ENCODE results near the gene EXOC6B. TPM values are rescaled to one million over a fixed set of nuclear protein-coding genes. Genes with fewer than 3 reads are reported as not detected.

EXOC6B gene
- total RNA-seq, 1 experiment from 2014 or later, result 40.1 TPM

DNA sequence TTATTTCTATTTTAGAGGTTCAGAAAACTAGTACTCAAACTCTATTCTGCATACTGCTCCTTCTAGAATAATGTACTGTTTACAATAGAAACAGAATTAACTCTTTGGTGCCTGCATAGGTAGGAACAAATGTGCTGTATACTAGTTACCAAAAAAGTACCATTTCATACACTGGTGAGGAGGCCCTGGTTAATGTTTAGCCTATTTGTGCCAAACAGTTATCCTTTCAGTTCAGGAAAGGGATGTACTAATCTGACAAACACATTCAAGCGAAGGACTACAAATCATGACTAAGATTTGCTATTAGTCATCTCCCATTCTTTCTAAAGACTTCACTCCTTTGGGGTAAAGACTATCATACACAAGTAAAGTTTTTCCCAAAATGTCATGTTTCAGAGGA lies 47.4 kb downstream of the EXOC6B start:
- H2BK120ac ChIP-seq (ENCODE audit: low read depth, low read length, poor library complexity, severe bottlenecking), result no peak overlapping the region
- H3K27me3 ChIP-seq (ENCODE audit: insufficient read depth, low read length), result no peaks in the 10 kb centered on the region
- H3K4ac ChIP-seq (ENCODE audit: low read depth, low read length), result no peak overlapping the region
- H3K56ac ChIP-seq (ENCODE audit: insufficient read length, low read depth, low read length), result no peak overlapping the region
- no peak overlapping the region for H2BK12ac ChIP-seq (ENCODE audit: insufficient read length, low read depth, low read length)
- no peaks in the 10 kb centered on the region for H3K23me2 ChIP-seq (ENCODE audit: insufficient read length, low read depth, low read length, poor library complexity, severe bottlenecking)
- Mint-ChIP-seq H3K4me1 (peaks cover 20 to 22% of the 10 kb centered on the region in 2 experiments), H3K9me3 (peaks cover 2 to 3% of the 10 kb centered on the region in 2 experiments; a peak in 2 of 5 replicates), H3K36me3 (ENCODE audit: insufficient read depth in 1 of 3, low read depth in 3 of 3) (peaks cover 2 to 8% (median 5%) of the 10 kb centered on the region in 3 experiments; a peak in 4 of 7 replicates), H3K4me3 (no peak overlapping the region), H3K27me3 (ENCODE audit: low read depth) (no peaks in the 10 kb centered on the region), H3K27ac (no peak overlapping the region)
- no peak overlapping the region for H2AFZ ChIP-seq (ENCODE audit: low read length)
- H2BK5ac ChIP-seq (ENCODE audit: insufficient read length, low read length), result no peak overlapping the region
- no peak overlapping the region for H3K4me2 ChIP-seq (ENCODE audit: insufficient read depth, insufficient read length, low read length)
- no peak overlapping the region for H4K8ac ChIP-seq (replicated peaks; ENCODE audit: insufficient read length, low read depth, low read length)
- H3K9me3 ChIP-seq (ENCODE audit: control insufficient read depth, low read depth, low read length), result no peaks in the 10 kb centered on the region
- WGBS (ENCODE audit: extremely low coverage, insufficient read length, low lambda C conversion rate), result no CpG with 5 or more reads among the region's 1 CpG
- H3K23ac ChIP-seq (ENCODE audit: insufficient read length, low read depth, low read length), result no peak overlapping the region
- DNase-seq, result no peak
- no peak overlapping the region for H3K14ac ChIP-seq (ENCODE audit: insufficient read depth, low read length)
- H3K9ac ChIP-seq (ENCODE audit: extremely low read depth, insufficient read length, low read length), result no peak overlapping the region
- H3T11ph ChIP-seq (ENCODE audit: low read length), result no peak overlapping the region
- peaks cover 2% of the 10 kb centered on the region; the same call in 1 of the 2 replicates for H3K79me2 ChIP-seq (ENCODE audit: insufficient read depth, low read length)
- H4K20me1 ChIP-seq (ENCODE audit: control insufficient read depth, insufficient read depth, insufficient read length), result no peaks in the 10 kb centered on the region
- H2BK20ac ChIP-seq (ENCODE audit: low read depth, low read length, poor library complexity, severe bottlenecking), result no peak overlapping the region
- no peak overlapping the region for H3K18ac ChIP-seq (ENCODE audit: insufficient read length, low read depth, low read length)
- no peak overlapping the region for H2AK5ac ChIP-seq (ENCODE audit: insufficient read length, low read length)
- H3K27ac ChIP-seq (ENCODE audit: insufficient read length, low read depth, low read length), result no peak overlapping the region
- no peak overlapping the region for H4K91ac ChIP-seq (ENCODE audit: insufficient read length, low read depth, low read length)
- no peaks in the 10 kb centered on the region; the same call in 1 of the 2 replicates for H3K4me1 ChIP-seq (ENCODE audit: insufficient read depth, low read length)
- H2BK15ac ChIP-seq (ENCODE audit: low read depth, low read length), result no peak overlapping the region
- no peaks in the 10 kb centered on the region for H3K79me1 ChIP-seq (ENCODE audit: insufficient read depth, low read depth, low read length, poor library complexity, severe bottlenecking)
- TF ChIP-seq, protein P1, sequence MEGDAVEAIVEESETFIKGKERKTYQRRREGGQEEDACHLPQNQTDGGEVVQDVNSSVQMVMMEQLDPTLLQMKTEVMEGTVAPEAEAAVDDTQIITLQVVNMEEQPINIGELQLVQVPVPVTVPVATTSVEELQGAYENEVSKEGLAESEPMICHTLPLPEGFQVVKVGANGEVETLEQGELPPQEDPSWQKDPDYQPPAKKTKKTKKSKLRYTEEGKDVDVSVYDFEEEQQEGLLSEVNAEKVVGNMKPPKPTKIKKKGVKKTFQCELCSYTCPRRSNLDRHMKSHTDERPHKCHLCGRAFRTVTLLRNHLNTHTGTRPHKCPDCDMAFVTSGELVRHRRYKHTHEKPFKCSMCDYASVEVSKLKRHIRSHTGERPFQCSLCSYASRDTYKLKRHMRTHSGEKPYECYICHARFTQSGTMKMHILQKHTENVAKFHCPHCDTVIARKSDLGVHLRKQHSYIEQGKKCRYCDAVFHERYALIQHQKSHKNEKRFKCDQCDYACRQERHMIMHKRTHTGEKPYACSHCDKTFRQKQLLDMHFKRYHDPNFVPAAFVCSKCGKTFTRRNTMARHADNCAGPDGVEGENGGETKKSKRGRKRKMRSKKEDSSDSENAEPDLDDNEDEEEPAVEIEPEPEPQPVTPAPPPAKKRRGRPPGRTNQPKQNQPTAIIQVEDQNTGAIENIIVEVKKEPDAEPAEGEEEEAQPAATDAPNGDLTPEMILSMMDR (conservative IDR thresholded peaks at IDR 0.05), result no peak
- H4K5ac ChIP-seq (ENCODE audit: insufficient read length, low read depth, low read length), result no peak overlapping the region
